Stimulated activated CD4-positive, alpha-beta T cell treated with anti-CD3 and anti-CD28 coated beads, TNF-alpha, amount 100 ng/mL, for 48 hours (primary cell): ENCODE results near the gene HUNK.
A peak's percentile ranks its signal among the peaks of the same experiment; 100 is the strongest.
"Not testable (repeated sequence)": the region's sequence is repeated elsewhere in the genome, so short reads cannot be mapped to it uniquely, and the experiment has no call there.

Experiments used
- DNase-seq, 3 donors: peaks; one replicate each; pipeline ENCODE4 v3.0.0-alpha.2; 2020; ENCODE audit warnings: low read depth in 3 of 3

The HUNK gene

GRCh38 chr21:31872452-31873274 is at the start of gene HUNK:
TSS of gene HUNK (plus strand) at chr21:31873020. CDS start at chr21:31873675, 655 bp downstream.
- no peak for DNase-seq

DNA sequence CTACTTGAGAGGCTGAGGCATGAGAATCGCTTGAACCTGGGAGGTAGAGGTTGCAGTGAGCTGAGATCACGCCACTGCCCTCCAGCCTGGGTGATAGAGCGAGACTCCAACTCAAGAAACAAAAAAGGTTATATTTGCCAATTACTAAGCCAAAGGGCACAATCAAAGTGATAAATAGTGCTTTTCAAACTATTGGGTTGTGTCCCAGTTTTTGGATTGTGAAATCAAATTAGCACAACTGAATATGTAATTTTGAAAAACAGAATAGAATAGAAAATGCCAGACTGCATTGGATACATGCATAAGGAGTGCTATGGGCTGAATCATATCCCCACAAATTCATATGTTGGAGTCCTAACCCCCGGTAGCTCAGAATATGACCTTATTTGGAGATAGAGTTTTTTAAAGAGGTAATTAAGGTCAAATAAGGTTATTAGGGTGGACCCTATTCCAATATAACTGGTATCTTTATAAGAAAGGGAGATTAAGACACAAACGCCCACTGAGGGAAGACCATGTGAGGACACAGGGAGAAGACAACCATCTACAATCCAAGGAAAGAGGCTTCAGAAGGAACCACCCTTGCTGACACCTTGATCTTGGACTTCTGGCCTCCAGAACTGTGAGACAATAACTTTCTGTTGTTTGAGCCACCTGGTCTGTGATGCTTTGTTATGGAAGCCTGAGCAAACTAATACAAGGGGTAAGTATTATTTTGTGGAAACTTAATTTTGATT is 42.9 kb upstream of the HUNK start:
- no peak for DNase-seq

- no peak for DNase-seq
These were observed 42.1 kb upstream of the HUNK start for GRCh38 chr21:31830701-31831100.

- DNase-seq = no peak
These were observed 35.8 kb upstream of the HUNK start for GRCh38 chr21:31837041-31837440.

DNA sequence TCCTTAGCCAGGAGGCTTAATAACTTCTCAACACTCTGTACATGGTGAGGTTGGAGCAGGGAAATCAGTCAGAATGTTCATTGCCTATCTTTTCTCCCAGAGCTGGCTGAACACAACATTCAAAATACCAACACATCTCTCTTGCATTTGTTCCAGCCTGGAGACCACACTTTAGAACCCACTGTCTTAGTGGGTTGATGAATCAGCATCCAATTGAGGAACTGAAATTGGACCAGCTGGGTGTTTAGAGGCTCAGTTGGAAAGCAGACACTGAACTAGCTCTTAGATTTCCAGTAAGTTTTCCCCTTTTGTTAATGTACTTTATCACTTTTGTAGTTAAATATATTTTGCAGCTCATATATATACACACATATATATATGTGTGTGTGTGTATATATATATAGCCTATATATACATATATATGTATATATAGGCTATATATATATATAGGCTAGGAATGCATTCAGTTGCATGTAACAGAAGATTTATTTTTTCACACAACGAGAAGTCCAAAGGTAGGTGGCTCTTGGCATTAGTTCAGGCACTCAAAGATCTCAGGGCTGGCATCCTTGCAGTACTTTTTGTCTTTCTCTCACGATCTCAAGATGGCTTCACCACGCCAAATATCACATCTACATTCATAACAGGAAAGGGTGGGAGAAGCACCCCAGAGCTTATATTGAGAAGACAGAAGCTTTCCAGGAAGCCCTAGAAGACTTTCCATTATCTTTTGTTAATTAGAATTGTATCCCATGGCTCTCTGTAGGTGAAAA is 35.0 kb upstream of the HUNK start:
- DNase-seq = no peak

- no peak for DNase-seq
These were observed 34.0 kb upstream of the HUNK start for GRCh38 chr21:31838586-31839355.

- no peak for DNase-seq
These were observed 28.6 kb upstream of the HUNK start for GRCh38 chr21:31844206-31844605.

GRCh38 chr21:31845151-31845729 is 27.6 kb upstream of the HUNK start:
- no peak for DNase-seq

DNA sequence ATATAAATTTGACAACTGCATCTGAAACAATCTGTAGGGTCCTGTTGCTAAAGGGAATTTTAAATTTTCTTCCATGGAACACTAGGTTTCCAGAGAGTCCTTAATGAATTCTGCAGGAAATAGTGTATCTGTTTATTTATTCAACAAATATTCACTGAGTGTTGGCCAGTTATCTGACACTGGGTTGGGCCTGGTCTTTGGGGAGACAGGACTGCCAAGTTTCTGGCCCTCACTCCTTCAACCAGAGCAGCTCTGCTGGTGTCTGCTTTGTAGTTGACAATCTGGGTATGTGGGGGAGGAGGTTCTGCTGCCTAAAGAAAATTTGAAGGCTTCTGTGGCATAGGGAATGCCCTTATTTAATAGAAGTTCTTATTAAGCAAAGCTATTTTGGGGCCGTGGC is 26.1 kb upstream of the HUNK start:
- DNase-seq = no peak

- no peak for DNase-seq
These were observed 25.1 kb upstream of the HUNK start for GRCh38 chr21:31847761-31848160.

DNA sequence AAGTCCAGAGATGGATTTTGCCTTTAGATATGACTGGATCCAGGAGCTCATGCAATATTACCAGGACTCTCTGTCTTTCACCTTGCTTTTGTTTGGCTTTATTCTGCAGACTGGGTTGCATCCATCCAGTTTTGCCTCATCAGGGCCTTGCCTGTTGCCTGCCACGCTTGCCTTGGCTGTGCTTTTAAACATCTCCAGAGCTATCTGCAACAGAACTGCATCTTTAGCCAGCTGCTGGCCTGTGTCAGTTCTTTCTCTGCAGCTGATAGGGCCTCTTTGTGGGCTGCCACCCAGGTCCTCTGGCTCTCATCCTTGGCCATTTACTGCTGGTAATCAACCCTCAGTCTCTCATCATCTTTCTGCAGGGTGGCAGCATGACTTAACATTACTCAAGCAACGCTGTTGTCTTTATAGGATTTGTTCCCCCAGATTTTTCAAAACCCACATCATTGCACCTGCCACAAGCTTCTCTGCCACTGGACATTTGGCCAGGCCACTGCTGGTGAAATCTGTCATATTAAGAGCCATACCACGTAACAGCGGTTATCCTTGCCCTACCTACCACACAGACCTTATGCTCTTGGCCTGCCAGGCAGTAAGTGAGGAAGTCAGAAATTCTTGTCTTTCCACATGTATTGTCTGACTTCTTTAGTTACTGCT is 24.4 kb upstream of the HUNK start:
- no peak for DNase-seq

GRCh38 chr21:31850886-31851285 is 21.9 kb upstream of the HUNK start:
- no peak for DNase-seq

GRCh38 chr21:31855180-31855579 is 17.6 kb upstream of the HUNK start:
- DNase-seq = no peak

DNA sequence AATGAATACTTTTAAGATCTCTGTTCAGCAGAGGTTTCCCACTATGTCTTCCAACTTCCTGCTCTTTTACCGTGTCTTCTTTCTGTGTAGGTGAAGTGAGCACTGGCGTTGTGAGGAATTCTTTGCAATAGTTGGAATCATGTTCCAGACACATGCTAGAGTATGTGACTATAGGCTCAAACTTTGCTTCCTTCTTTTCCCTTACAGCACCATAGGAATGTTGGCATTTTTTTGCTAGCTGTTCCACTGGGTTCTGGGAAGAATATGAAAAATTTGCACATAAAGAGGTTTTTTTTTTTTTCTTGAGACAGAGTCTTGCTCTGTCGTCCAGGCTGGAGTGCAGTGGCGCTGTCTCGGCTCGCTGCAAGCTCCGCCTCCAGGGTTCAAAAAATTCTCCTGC is 15.7 kb upstream of the HUNK start:
- no peak for DNase-seq

- DNase-seq = not testable (repeated sequence)
These were observed 15.2 kb upstream of the HUNK start for GRCh38 chr21:31857631-31858030.

DNA sequence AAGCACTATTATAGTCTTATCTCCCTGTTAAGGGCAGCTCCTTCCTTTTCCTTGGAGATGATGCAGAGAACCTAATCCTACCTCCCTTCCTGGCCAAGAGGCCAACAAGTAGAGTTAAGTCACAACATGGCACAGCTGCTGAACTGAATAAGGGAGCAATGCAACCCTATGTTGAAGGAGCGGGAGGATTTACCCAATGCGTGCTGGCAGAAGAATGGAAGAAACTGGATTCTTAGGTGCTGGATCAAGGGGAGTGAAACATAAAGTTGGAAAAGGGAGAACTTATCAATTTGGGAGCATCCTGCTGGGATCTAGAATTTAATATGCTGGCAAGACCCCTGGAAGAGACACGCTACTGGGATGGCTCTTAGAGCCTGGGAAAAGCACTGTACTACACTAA is 12.0 kb upstream of the HUNK start:
- DNase-seq = no peak

DNA sequence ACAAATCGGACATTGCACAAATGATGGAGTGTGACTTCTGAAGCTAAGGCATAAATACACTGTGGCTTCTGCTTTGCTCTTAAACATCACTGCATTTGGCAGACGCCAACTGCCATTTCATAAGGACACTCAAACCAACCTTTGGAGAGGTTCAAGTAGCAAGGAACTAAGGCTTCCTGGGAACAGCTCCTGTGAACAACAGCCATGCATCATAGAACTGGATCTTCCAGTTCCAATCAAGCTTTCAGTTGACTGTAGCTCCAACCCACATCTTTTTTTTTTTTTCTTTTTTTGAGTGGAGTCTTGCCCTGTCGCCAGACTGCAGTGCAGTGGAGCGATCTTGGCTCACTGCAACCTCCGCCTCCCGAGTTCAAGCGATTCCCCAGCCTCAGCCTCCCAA is 10.7 kb upstream of the HUNK start:
- DNase-seq = no peak

DNA sequence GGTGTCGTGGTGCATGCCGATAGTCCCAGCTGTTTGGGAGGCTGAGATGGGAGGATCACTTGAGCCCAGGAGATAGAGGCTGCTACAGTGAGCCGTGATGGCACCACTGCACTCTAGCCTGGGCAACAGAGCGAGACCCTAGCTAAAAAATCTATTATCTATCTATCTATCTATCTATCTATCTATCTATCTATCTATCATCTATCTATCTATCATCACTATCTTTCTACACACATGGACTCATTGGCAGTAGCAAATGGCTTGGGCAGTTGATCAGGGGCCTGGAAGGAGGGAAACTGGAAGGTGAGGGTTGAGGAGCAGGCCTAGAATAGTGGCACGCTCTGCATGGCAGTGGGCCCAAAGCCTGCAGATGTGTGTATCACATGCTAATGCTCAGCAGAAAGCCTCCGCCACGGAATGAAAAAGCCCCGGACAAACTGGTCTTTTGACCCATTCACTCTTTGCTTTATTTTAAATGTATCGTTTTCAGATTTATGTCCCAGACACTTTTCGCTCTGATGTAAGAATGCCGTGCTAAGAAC is 7.3 kb upstream of the HUNK start:
- no peak for DNase-seq

DNA sequence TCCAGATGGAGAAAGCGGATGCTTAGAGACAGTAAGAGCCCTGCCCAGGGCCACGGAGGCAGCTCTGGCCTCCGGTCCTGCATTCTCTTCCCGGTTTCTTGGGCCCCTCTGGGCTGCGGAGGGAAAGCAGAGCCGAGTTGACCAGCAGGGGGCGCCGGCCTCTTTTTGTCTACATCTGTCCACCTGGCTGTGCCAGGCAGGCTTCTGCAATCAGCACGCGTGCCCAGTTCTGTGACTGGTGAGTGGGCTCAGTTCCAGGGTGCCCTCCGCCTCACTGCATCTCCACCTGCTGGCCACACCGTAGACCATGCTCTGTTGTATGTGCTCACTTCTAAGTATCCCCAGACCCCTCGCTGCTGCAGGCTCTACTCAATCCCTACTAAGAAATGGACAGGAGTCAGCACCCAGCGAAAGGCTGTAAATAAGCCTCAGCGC is 6.7 kb upstream of the HUNK start:
- peak; percentile 38 to 76 (median 50) for DNase-seq

GRCh38 chr21:31869750-31870149 is 3.1 kb upstream of the HUNK start:
- no peak for DNase-seq
